Endothelial cell of umbilical vein (primary cell): ENCODE results near the gene ADGRG3. TPM values are rescaled to one million over a fixed set of nuclear protein-coding genes. Genes with fewer than 3 reads are reported as not detected.

Source experiments
- BruUV-seq: library from RNA; stranded (reverse); fragments of 400-500 nt; replicated peaks from 2 replicates; lab custom pipeline; 2021; lab: Mats Ljungman, UMichigan
- CTCF ChIA-PET: fragments of 300-600, 350-600 bp; sonication (Branson Sonifier 250); formaldehyde crosslinking; loops from one replicate; lab custom pipeline; 2021; ENCODE audit warnings: antibody characterized with exemption, inconsistent platforms; lab: Charles Lee
- POLR2A ChIA-PET: fragments of 300-600, 350-600 bp; sonication (Branson Sonifier 250); formaldehyde crosslinking; loops from one replicate; lab custom pipeline; 2021; ENCODE audit warnings: antibody characterized with exemption, inconsistent platforms; lab: Charles Lee
- DNase-seq: peaks from one replicate; pipeline ENCODE4 v3.0.0-alpha.2; 2011; ENCODE audit warnings: low read depth, low spot score
- FAIRE-seq: peaks from 2 replicates; lab custom pipeline; 2011; peaks lifted over from hg19 to GRCh38; lab: Jason Lieb, UNC
- H2AFZ ChIP-seq: 2 replicates; pipeline ENCODE4 v1.6.0; 2012; ENCODE audit warnings: low read depth, low read length, control low read depth, inconsistent platforms
- H3K27ac ChIP-seq: 2 replicates; pipeline ENCODE4 v1.5.1; 2011; ENCODE audit warnings: low read depth, mild to moderate bottlenecking, control low read depth, low read length, moderate library complexity; ENCODE audit not compliant: insufficient read depth
- H3K27me3 ChIP-seq, 2 experiments: 2 replicates each; pipeline versions ENCODE4 v1.6.0 to v1.6.1; 2011; ENCODE audit warnings: low read length in 2 of 2, mixed read lengths in 1 of 2; ENCODE audit not compliant: control insufficient read depth in 2 of 2, insufficient read depth in 2 of 2
- H3K36me3 ChIP-seq, 2 experiments: 2 replicates in 1 of 2; 3 replicates in 1 of 2; pipeline ENCODE4 v1.5.1; 2011; ENCODE audit warnings: low read length in 2 of 2, mild to moderate bottlenecking in 1 of 2, moderate library complexity in 1 of 2; ENCODE audit not compliant: control insufficient read depth in 2 of 2, insufficient read depth in 2 of 2; ENCODE audit errors: extremely low read depth in 1 of 2
- H3K4me1 ChIP-seq: 3 replicates; pipeline ENCODE4 v1.5.1; 2011; ENCODE audit warnings: mild to moderate bottlenecking, low read length; ENCODE audit not compliant: control insufficient read depth, insufficient read depth; ENCODE audit errors: extremely low read depth
- H3K4me2 ChIP-seq: 2 replicates; pipeline ENCODE4 v1.6.1; 2011; ENCODE audit warnings: low read length, control low read depth, mixed read lengths; ENCODE audit not compliant: insufficient read depth
- H3K4me3 ChIP-seq, 3 experiments: fragments of 200-600 bp in 1 of 3; sonication (generic), shearing (Covaris generic) in 1 of 3; replicated peaks in 1 of 3; 2 replicates each; pipeline ENCODE4 v1.5.1; 2011 to 2016; ENCODE audit warnings: control low read depth in 3 of 3, low read length in 3 of 3, mild to moderate bottlenecking in 2 of 3, inconsistent platforms in 1 of 3, low read depth in 1 of 3, moderate library complexity in 1 of 3; ENCODE audit not compliant: insufficient read depth in 1 of 3
- H3K79me2 ChIP-seq: 2 replicates; pipeline ENCODE4 v1.6.0; 2012; ENCODE audit warnings: low read length, inconsistent platforms; ENCODE audit not compliant: control insufficient read depth, insufficient read depth
- H3K9ac ChIP-seq: replicated peaks from 2 replicates; pipeline ENCODE3; 2011; ENCODE audit warnings: low read length, control low read depth; ENCODE audit not compliant: insufficient read depth; ENCODE audit errors: extremely low read depth
- H3K9me1 ChIP-seq: replicated peaks from 3 replicates; pipeline ENCODE4 v1.6.0; 2011; ENCODE audit warnings: mild to moderate bottlenecking, low read length; ENCODE audit not compliant: control insufficient read depth, insufficient read depth; ENCODE audit errors: extremely low read depth
- H3K9me3 ChIP-seq: replicated peaks from 2 replicates; pipeline ENCODE4 v1.5.1; 2012; ENCODE audit warnings: low read length, inconsistent platforms; ENCODE audit not compliant: control insufficient read depth, insufficient read depth
- H4K20me1 ChIP-seq: replicated peaks from 2 replicates; pipeline ENCODE3; 2011; ENCODE audit warnings: mild to moderate bottlenecking, low read length; ENCODE audit not compliant: control insufficient read depth, insufficient read depth; ENCODE audit errors: extremely low read depth
- CTCF ChIP-seq, 2 donors: IDR thresholded peaks; 1 replicate in 1 of 2; 2 replicates in 1 of 2; pipeline ENCODE4 v1.5.1; 2011; ENCODE audit warnings: low read length in 2 of 2, mild to moderate bottlenecking in 2 of 2, moderate library complexity in 2 of 2, control low read depth in 1 of 2, inconsistent platforms in 1 of 2, low read depth in 1 of 2; ENCODE audit not compliant: insufficient read depth in 1 of 2; ENCODE audit errors: extremely low read depth in 1 of 2
- EZH2 ChIP-seq: IDR thresholded peaks from 2 replicates; pipeline ENCODE4 v1.6.1; 2012; ENCODE audit warnings: borderline replicate concordance, low read depth, mild to moderate bottlenecking, moderate library complexity, low read length, inconsistent platforms; ENCODE audit not compliant: severe bottlenecking
- FOS ChIP-seq: IDR thresholded peaks from 2 replicates; pipeline ENCODE4 v1.6.1; 2011; ENCODE audit warnings: mild to moderate bottlenecking, low read length, moderate library complexity, borderline replicate concordance; ENCODE audit not compliant: insufficient read depth
- GATA2 ChIP-seq: IDR thresholded peaks from 2 replicates; pipeline ENCODE4 v1.7.0; 2011; ENCODE audit warnings: low read depth, mild to moderate bottlenecking, moderate library complexity, mixed read lengths, low read length; ENCODE audit not compliant: insufficient read length, insufficient read depth
- JUN ChIP-seq: IDR thresholded peaks from 2 replicates; pipeline ENCODE4 v1.6.1; 2011; ENCODE audit warnings: borderline replicate concordance, low read depth; ENCODE audit not compliant: insufficient read length, insufficient read depth
- MAX ChIP-seq: IDR thresholded peaks from 2 replicates; pipeline ENCODE4 v1.6.1; 2011; ENCODE audit not compliant: insufficient read depth, insufficient read length
- MYC ChIP-seq: IDR thresholded peaks from one replicate; pipeline ENCODE4 v1.6.1; 2011; ENCODE audit warnings: mild to moderate bottlenecking, low read depth, low read length
- POLR2A ChIP-seq: IDR thresholded peaks from 2 replicates; pipeline ENCODE4 v1.6.1; 2012; ENCODE audit warnings: low read depth, mild to moderate bottlenecking, control low read depth, low read length
- POLR2AphosphoS5 ChIP-seq: IDR thresholded peaks from 2 replicates; pipeline ENCODE4 v1.6.1; 2012; ENCODE audit warnings: low read depth, mild to moderate bottlenecking, control low read depth, low read length, moderate library complexity; ENCODE audit not compliant: insufficient read depth
- dilution Hi-C: fragments of 300-500 bp; cut with MboI; formaldehyde crosslinking; loops from one replicate; pipeline ENCODE4 v1.15.0; 2019; ENCODE audit warnings: low sequenced_read_pairs; ENCODE audit not compliant: extremely low pct_ligation_motif_present
- intact Hi-C: fragments of 100-400 bp; cut with micrococcal nuclease; formaldehyde crosslinking; loops from one replicate; pipeline ENCODE4 v1.10.0; 2022
- polyA plus RNA-seq, 4 experiments: library from polyadenylated mRNA; depleted of rRNA in 3 of 4; stranded (reverse) in 3 of 4; unstranded in 1 of 4; fragments of >200 nt; gene quantifications; 2 replicates each; pipeline versions ENCODE4 v1.2.1 to v1.2.3, GENCODE V29; 2011 to 2012; ENCODE audit warnings: missing spikeins in 1 of 4
- total RNA-seq: library from RNA; stranded (reverse); gene quantifications from 2 replicates; pipeline ENCODE4 v1.2.3, GENCODE V29; 2021

ADGRG3 gene
- total and polyA plus RNA-seq, 2 donors (not counting 3 experiments of a cell fraction or from before 2014, with no cell fraction given) = not detected

GRCh38 chr16:57730771-57731730, 62.9 kb downstream of the ADGRG3 start:
- Histone ChIP-seq H3K9ac (no peak overlapping the region), H3K4me2 (no peak overlapping the region), H3K4me1 (peaks cover 8% of the 10 kb centered on the region), H3K79me2 (no peaks in the 10 kb centered on the region), H3K9me3 (no peaks in the 10 kb centered on the region), H3K36me3 (no peaks in the 10 kb centered on the region), H3K9me1 (no peaks in the 10 kb centered on the region), H3K27me3 (no peaks in the 10 kb centered on the region), H3K27ac (no peak overlapping the region), H2AFZ (no peak overlapping the region), H4K20me1 (no peaks in the 10 kb centered on the region), H3K4me3 (no peak overlapping the region)
- BruUV-seq = no TSS peak
- no peak for FAIRE-seq
- TF ChIP-seq POLR2AphosphoS5 (no peak), MAX (no peak), MYC (no peak), CTCF (IDR thresholded peaks at IDR 0.05; ENCODE audit: extremely low read depth in 1 of 2, insufficient read depth in 1 of 2, low read depth in 1 of 2, low read length in 2 of 2) (no peak), GATA2 (no peak), FOS (no peak), POLR2A (no peak), EZH2 (no peak), JUN (no peak)
- dilution Hi-C loops = no loop called here
- ChIA-PET CTCF (interaction anchor here (1.3 to 1.8 kb wide), 2 partner anchors 8 to 140 kb away, joined by 5 to 8 read pairs; no protein-coding TSS in a partner anchor), POLR2A (no interaction called here)
- DNase-seq = no peak
- intact Hi-C loops = loop anchor here (10.0 kb wide), 1 partner anchor 394 kb away; the partner anchor contains the start of gene CFAP20
